GM21825 (cell line): ENCODE measurements around the gene SHC3.

Experiments used
- ATAC-seq: cut with Tn5 transposase; IDR thresholded peaks from one replicate; pipeline ENCODE4 v1.9.1; 2021; ENCODE audit warnings: mild to moderate bottlenecking, moderate library complexity; ENCODE audit not compliant: unreplicated experiment

SHC3 gene

DNA sequence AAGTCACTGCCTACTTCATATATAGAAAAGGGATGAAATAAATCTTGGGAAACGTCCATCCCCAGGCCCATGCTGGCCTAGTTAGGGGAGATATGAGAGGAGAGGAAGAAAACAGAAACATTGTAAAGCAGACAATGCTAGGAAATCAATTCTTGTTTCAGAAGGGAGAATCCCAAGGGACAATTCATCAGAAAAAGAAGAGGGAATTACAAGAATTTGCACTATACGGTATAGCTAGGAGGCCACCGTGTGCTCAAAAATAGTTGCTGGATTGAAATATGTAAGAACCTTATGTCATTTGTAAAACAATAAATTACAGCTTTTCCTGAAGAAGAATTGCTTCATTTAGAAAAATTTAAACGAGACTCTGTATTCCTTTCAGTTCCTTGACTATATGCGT lies 8.3 kb upstream of the SHC3 start:
- no peak for ATAC-seq

DNA sequence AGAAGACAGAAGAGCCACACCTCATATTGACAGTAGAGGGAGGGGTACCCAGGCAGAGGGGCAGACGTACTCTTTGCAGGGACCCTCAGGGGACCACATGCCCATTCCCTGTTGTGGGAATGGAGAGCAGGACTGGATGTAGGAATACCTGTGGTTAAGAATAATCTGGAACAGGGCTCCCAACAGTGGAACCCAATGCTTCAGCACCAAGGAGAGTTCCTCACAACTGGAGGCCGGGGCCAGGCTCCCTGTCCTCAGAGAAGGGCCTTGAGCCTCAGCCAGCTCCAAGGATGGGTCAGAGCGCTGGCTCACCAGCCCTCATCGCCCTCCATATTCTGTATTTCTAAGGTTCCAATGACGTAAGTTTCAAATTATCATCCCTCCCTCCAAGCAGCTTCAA lies 7.4 kb upstream of the SHC3 start:
- no peak for ATAC-seq

DNA sequence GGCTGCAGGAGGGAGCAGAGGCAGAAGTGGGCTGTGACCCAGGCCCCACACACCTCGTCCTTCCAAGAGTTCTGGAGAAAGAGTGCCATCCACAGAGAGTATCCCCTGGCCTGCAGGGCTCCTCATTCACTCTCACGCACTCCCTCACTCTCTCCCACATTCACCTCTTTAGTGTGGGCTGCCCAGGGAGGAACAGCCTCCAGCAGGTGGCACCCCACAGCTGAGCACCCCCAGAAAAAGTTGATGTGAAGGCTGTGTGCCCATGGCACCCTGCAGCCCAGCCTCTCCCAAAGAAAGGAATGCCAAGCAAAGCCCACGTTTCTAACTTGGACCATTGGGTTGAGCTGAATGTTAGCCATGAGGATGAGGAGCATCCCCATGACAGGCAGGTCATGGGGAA lies 4.5 kb upstream of the SHC3 start:
- no peak for ATAC-seq

DNA sequence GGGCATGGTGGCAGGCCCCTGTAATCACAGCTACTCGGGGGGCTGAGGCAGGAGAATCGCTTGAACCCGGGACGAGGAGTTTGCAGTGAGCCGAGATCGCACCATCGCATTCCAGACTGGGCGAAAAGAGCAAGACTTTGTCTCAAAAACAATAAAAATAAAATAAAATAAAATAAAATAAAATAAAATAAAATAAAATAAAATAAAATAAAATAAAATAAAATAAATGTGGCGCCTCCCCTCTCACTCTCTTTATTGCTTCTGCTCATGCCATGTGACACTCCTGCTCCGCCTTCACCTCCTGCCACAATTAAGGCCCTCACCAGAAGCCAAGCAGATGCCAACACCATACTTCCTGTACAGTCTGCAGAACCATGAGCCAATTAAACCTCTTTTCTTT lies 3.8 kb upstream of the SHC3 start:
- ATAC-seq = no peak

DNA sequence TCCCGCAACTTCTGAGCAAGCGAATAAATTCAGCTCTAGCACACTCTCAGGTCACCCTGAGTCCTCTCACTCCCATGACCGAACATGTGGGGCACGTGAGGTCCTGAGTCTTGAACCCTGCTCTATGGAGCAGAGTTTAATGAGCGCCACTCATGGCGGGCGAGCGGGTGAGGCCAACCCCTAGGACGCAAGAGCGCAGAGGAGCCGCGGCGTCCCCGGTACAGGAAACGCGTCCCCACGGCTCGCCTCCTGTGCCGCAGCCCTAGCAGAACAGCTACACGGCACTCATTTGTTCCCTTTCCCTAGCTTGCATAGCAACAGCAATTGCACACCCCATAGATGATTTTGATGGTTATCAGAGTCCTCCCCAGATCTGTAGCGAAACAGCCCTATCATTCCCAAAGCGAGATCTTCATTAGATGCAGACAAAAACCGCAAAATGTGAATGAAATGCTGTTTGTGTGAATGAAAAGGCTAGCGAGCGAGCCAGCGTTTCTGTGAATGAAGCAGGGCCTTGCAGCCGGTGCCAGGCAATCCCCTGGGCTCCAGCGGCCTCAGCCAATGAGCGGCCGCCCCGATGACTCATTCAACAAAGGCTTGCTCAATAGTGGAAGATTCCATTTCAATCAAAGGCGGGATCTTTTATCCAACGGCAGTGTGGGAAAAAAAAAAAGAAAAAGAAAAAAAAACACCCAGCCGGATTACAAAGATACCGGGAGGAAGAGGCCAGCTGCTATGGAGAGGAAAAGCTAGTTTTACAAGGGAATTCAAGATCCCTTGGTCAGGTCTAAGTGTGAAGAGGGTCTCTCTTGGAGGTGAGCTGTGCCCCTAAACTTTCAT lies 1.5 kb upstream of the SHC3 start:
- ATAC-seq = no peak

DNA sequence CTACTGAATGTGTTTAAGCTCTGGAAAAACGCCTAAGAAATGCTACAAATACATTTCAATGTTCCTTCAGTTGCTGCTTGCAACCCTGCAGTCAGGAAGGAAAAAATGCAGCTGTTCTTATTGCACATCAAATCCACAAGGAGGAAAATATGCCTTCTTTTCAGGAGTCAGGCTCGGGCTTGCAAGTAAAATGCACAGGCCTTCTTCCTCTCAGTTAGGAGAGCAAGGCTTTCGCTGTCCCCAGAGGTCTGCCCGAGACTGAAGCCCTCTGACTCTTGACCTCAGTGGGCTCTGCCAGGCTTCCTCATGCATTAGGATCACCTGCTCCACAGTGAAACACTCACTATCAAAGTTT lies 899 bp upstream of the SHC3 start:
- ATAC-seq = no peak

DNA sequence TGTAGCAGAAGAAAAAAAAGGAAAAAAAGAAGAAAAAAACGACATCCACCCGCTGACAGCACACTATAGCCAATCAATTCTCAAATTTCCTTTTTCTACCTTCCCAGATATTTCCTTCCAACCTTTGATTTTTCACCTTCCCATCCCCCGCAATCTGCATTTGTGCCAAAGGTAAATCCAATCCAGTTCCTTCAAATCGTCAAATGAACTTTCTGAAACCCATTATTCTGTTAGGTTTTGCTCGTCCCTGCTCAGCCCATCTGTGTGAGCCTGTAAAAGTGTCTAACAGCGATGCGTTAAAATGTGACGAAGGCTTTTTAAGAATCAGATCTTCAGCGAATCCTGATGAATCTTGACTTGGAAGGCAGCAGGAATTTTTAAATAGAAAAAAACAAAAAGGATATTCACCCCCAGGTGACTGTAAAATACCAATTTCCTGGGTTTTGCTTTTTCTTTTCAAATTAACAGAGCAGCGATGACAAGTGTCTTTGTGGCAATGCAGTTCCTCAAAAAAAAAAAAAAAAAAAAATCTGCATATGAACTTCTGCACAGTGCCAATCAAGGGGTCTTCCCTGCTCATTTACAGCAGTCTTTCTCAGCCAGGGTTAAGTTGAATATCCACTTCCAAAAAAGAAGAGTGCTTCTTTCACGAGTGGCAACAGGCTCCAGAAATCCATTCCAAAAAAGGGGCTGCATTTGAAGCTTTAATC lies 367 bp upstream of the SHC3 start:
- ATAC-seq = no peak

DNA sequence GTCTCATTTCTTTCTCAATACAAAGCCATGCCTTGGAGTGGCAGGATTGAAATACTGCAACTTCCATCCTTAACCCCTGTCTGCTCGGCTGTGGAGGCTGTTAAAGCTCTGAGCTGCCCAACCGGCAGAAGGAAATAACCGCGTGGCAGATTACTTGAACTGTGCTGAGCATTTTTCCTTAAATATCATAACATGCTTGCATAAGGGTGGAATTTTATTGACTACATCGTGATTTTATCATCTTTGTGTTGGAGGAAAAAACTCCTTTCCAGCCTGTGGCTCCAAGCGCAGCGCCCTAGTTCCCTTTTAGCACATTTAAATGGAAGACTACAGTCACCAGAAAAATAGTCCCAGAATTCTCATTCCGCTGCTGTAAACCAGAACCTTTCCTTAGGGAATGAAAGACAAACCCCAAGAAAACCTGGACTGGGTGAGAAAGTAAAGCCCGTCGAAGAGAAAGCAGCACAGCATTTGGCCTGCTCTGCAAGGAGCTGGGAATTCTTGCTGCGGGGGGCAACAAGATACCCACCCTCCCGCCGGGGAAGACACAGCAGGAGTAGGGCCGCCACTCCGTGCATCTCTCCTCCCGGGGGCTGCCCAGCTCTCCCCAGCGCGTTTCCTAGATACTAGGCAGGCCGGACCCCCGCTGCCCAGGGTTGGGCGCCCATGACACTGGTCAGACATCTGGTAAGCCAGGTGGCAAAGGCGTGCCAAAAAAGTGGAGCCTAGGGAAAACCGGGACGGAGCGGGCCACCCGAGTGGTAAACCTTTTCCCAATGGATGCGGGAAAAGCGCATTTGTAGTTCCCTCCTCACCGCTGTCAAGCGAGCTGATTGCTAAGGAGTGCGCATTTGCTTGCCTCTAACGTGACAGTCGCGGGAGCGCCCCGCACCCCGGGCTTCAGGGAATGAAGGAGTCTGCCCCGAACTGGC lies 1.3 kb downstream of the SHC3 start:
- ATAC-seq = no peak

DNA sequence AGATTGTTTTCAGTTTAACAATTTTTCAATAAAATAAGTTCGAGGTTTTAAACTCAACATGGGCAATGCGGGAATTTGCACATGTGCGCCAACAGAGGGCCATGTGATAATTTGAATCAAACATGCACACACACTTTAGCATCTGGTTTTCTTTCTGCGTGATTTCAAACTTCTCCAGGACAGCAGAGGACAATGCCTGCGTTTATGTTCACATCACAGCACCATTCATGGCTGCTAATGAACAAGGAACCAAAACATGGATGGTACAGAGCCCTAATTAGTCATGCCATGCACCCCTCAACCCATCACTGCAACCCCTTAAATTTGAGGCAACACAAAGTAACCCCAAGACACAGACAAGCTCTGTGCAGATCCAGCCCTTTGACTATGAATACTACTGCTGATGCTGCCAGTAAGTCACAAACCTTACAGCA lies 2.8 kb downstream of the SHC3 start:
- no peak for ATAC-seq

DNA sequence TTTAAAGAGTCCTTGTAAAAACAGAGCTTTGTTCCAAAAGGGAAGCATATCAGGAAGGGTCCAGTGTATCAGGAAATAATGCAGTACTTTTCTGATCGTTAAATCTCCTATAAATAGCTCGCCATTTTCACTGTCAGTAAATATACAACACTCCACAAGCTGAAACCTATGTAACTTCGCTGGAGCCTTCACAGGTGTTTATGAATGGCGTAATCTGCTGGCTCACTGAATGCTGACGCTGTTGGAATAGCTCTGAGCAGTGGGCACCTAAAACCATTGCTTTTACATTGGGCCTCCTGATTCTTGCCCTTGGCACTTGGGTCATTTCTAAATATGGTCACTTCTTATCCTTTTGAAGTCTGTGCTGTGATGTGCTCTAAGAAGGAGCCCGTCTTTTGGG lies 4.3 kb downstream of the SHC3 start:
- no peak for ATAC-seq

DNA sequence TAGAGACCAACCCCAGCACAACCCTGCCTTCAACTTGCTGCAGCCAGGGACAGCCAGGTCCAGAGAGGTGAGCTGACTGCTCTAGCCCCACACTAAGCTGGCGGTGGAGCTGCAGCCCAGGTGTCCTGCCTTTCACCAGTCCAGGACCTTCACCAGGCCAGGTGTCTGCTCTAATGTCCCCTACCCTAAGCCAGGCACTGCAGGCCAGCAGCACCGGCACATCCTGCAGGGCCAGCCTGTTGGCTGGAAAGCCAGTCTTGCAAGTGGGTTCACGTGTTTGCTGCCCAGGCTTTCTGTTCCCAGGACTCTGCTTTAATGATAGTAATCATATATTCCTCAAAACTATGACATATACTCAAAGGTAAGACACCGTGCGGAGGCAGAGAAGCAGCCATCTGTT lies 5.5 kb downstream of the SHC3 start:
- no peak for ATAC-seq

DNA sequence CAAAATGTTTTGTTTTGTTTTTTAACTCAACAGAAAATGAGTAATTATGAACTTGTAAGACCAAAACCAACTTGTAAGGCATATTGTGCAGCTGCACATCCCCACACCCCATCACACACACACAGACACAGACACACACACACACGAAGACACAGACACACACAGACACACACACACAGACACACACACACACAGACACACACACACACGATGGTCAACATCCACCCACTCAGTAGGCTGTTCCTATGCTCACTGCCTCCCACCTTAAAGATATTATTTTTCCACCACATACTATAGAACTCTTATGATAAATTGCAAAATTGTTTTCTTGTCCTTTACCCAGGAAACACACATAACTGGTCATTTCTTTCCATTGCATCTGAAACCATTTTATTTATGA lies 6.2 kb downstream of the SHC3 start:
- ATAC-seq = no peak

DNA sequence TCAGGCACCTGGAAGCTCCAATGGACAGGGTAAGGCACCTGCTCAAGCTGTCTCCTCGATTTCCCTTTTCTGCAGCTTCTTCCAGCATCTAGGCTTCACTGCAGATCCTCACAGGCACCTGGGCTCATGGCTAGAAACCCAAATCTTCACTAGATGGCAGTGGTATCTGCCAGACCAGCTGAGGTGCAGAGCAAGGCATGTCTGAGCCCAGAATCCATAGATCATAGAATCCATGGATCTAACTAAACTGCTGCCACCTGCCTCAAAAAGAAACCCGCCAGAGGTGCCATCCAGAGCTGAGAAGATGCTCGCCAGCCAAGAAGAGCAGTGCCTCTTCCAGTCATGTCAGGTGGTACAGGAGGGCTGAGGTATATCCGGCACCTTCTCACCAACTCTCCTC lies 6.9 kb downstream of the SHC3 start:
- ATAC-seq = no peak

DNA sequence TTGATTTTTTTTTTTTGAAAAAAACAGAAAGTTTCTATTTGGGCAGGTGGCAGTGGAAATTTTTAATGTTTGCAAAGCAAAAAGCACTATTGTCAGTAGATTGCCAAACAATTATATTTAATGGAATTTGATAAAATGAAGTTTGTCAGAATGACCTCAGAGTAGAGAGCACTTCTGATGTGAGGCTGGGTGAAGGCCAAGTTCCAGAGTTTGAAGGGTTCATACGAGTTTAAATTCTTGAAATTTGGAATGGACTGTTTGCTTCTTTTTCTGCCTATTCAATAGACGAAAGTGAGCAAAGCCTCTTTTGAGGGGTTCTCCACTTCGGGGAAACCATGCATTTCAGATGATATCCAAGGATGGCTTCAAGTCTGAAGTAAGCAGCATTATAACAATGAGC lies 7.4 kb downstream of the SHC3 start:
- no peak for ATAC-seq

DNA sequence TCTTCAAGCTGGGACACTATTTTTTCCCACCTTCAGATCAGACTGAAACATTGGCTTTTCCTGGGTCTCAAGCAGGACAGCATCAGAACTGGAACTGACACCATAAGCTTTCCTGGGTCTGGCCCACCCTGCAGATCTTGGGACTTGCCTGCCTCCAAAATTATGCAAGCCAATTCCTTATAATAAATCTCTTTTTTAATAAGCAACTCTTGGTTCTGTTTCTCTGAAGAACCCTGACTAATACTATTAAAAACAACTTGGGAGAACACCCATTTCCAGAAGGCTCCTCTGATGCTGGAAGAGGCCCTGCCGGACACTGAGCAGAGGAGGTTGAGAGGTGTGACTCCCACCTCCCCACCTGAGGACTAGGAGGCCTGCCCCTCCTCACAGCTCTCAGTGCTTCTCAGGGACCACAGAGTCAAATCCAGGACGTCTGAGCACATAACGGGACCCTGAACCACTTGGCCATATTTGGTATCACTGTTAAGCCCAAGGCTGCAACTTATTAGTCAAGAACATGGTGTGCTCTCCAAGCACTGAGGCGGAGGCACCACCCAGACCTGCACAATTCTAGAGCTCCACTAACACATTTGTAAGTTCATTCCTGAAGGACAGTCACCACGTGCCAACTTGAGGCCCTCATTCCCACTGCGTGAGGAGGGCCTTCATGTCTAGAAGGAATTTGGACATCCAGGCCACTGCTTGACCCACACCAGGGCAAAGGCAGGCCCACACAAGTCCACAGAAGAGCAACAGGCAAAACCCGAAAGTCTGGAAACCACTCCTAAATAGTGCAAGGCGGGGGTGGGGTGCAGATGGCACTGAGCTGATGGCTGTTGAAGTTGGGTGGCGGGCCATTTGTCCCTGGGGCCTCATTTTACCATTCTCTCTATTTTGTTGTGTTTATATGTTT lies 9.5 kb downstream of the SHC3 start:
- no peak for ATAC-seq

DNA sequence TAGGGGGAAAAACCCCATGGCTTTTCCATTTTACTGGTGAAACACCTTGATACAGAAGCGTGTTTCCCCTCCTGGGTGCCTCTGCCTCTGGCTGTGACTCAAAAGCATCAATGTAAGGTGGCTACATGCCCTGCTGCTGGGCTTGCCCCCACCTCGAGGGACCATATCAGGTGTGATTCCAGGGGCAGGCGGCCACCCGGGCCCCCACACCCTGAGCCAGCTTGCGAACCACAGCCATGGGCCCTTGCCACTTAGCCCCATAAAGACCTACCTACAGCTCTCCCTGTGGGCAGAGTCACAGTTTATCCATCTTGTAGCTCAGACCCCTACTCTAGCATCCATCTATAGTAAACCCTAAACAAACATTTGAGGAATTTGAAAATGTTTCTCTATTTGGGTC lies 10.8 kb downstream of the SHC3 start:
- ATAC-seq = no peak

DNA sequence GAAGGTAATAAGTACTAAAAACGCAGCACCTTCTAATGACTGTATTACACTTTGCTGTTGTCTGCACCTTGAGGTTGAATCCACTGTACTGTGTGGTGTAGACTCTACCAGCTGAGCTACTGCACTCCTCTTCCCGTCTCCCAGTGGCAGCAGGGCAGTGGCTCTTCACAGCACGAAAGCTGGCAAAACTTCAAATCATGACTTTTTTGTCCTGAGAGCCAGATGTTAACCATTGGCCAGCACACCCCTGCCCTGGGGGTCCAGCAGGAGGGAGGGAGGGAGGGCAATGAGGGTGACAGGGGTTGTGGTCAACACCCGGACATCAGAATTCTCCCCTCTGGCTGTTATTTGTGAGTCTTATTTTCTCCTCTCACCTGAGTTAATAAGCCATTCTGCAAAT lies 11.8 kb downstream of the SHC3 start:
- no peak for ATAC-seq

DNA sequence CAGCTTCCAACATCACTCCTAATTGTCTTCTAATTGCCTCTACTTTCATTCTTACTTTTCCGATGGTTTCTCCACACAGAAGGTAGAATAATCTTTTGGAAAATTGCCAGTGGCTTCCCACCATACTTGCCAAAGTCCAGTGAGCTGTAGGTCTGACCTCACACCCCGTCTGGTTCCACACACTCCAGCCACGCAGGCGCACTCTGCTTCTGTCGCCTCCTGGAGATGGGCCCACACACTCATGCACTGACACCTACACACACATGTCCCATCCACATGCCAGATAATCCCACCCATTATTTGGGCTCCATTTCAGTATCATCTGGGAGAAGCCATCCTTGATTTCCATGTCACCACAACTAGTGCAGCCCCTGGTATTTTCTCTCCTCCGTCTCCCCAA lies 12.7 kb downstream of the SHC3 start:
- ATAC-seq = no peak

DNA sequence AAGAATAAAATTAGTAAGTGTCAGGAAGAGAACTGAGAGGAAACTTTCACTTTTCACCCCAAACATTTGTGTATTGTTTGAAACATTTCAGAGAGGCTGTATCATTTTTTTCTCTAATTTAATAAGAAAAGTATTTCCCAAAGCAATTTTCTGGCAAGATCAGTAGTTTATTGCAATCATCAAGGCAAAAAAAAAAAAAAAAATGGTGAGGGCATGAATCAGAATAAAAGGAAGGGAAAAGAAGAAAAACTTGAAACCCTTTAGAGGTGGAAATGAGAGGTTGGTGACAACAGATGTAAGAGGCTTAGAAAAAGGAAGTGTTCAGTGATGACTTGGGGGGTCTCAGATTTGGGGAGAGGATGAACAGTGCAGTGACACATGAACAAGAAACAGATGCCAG lies 13.3 kb downstream of the SHC3 start:
- no peak for ATAC-seq

DNA sequence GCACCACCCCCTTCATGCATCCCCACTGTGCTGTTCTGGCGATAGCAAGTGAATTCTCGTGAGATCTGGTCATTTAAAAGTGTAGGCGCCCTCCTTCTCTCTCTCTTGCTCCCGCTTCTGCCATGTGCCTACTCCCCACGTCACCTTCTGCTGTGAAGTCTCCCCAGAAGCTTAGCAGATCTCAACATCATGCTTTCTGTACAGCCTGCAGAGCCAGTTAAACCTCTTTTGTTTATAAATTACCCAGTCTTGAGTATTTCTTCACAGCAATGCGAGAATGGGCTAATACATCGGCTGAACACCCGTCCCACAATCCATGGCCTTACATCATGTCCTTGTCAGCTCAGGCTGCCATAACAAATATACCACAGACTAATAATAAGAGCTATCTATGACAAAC lies 17.4 kb downstream of the SHC3 start:
- ATAC-seq = no peak

DNA sequence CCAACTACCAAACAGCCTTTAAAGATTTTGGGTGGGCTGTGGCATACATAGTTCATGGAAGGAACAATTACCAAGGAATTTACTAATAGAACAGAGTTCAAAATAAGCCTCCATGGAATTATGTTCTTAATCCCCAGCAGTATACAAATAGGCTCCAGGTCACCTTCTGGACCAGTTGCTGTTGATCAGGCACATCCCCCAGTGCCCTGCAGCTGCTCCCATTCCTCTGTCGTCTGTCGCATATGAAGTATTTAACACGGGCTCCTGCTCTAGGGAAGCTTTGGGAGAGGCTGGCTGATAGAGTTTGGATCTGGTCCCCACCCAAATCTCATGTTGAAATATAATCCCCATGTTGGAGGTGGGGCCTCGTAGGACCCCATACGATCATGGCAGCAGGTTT lies 17.8 kb downstream of the SHC3 start:
- no peak for ATAC-seq
